ENCODE data around the gene ASPDH.

The ASPDH gene

GRCh38 chr19:50494186-50495019 lies 19.3 kb downstream of the ASPDH start:
- no peak for DNase-seq

GRCh38 chr19:50493171-50493570 lies 20.5 kb downstream of the ASPDH start:
- no peak for DNase-seq

- DNase-seq, result no peak
These were observed 21.2 kb downstream of the ASPDH start for GRCh38 chr19:50492303-50493052.

- DNase-seq, result no peak
These were observed 22.7 kb downstream of the ASPDH start for GRCh38 chr19:50490991-50491472.

- DNase-seq, result no peak
These were observed 23.3 kb downstream of the ASPDH start for GRCh38 chr19:50490411-50490811.

GRCh38 chr19:50489461-50490011 lies 24.2 kb downstream of the ASPDH start:
- DNase-seq, result no peak

GRCh38 chr19:50488389-50489194 lies 25.1 kb downstream of the ASPDH start:
- no peak for DNase-seq

GRCh38 chr19:50486823-50487515 lies 26.7 kb downstream of the ASPDH start:
- no peak for DNase-seq

GRCh38 chr19:50485284-50485955 lies 28.3 kb downstream of the ASPDH start:
- DNase-seq, result no peak

- DNase-seq, result no peak
These were observed 30.8 kb downstream of the ASPDH start for GRCh38 chr19:50482916-50483315.

GRCh38 chr19:50482271-50482855 lies 31.4 kb downstream of the ASPDH start:
- DNase-seq, result no peak

- DNase-seq, result no peak
These were observed 32.2 kb downstream of the ASPDH start for GRCh38 chr19:50481351-50482149.

GRCh38 chr19:50480281-50481111 lies 33.2 kb downstream of the ASPDH start:
- no peak for DNase-seq

GRCh38 chr19:50479761-50480251 lies 33.9 kb downstream of the ASPDH start:
- DNase-seq, result no peak

- DNase-seq, result no peak
These were observed 34.6 kb downstream of the ASPDH start for GRCh38 chr19:50478901-50479715.

- no peak for DNase-seq
These were observed 35.8 kb downstream of the ASPDH start for GRCh38 chr19:50477751-50478515.

GRCh38 chr19:50476907-50477238 lies 36.8 kb downstream of the ASPDH start:
- no peak for DNase-seq

Measured in AML-193 (cell line).